ENCODE data around the gene LIME1. TPM values are rescaled to one million over a fixed set of nuclear protein-coding genes. Genes with fewer than 3 reads are reported as not detected.

LIME1 gene
- polyA plus RNA-seq, 1 donor from 2014 or later, result 81.2 TPM

GRCh38 chr20:63694584-63695423, 41.7 kb upstream of the LIME1 start:
- Mint-ChIP-seq H3K27ac (no peak overlapping the region), H3K36me3 (no peaks in the 10 kb centered on the region), H3K4me3 (no peak overlapping the region), H3K27me3 (no peaks in the 10 kb centered on the region), H3K9me3 (no peaks in the 10 kb centered on the region), H3K4me1 (peaks cover 0 to 4% (median 0%) of the 10 kb centered on the region in 3 donors)

GRCh38 chr20:63695424-63696305, 40.8 kb upstream of the LIME1 start:
- Mint-ChIP-seq H3K4me1 (peaks cover 0 to 4% (median 0%) of the 10 kb centered on the region in 3 donors), H3K27me3 (no peaks in the 10 kb centered on the region), H3K4me3 (no peak overlapping the region), H3K9me3 (no peaks in the 10 kb centered on the region), H3K27ac (no peak overlapping the region), H3K36me3 (no peaks in the 10 kb centered on the region)

- H3K27ac Mint-ChIP-seq, result no peak overlapping the region
- H3K4me3 Mint-ChIP-seq, result no peak overlapping the region
- H3K27me3 Mint-ChIP-seq, result no peaks in the 10 kb centered on the region
- H3K4me1 Mint-ChIP-seq, result peaks cover 0 to 4% (median 0%) of the 10 kb centered on the region in 3 donors
- no peaks in the 10 kb centered on the region for H3K9me3 Mint-ChIP-seq
- no peaks in the 10 kb centered on the region for H3K36me3 Mint-ChIP-seq
Measured at GRCh38 chr20:63696306-63696627, 40.2 kb upstream of the LIME1 start.

GRCh38 chr20:63696628-63697356, 39.7 kb upstream of the LIME1 start, which contains the start of gene TNFRSF6B:
Gene TNFRSF6B (plus strand): TSS chr20:63696652. CDS start chr20:63696768, 116 bp downstream.
- Mint-ChIP-seq H3K27me3 (no peaks in the 10 kb centered on the region), H3K36me3 (no peaks in the 10 kb centered on the region), H3K4me1 (peaks cover 0 to 2% (median 0%) of the 10 kb centered on the region in 3 donors), H3K9me3 (no peaks in the 10 kb centered on the region), H3K27ac (no peak within 1 kb of the TSS), H3K4me3 (peak within 1 kb of the TSS in 1 of 4 donors; percentile 74)

GRCh38 chr20:63697357-63697867, 39.1 kb upstream of the LIME1 start:
- peak overlapping the region in 1 of 4 donors; percentile 74 for H3K4me3 Mint-ChIP-seq

GRCh38 chr20:63697868-63698545, 38.5 kb upstream of the LIME1 start:
- H3K4me1 Mint-ChIP-seq, result peaks cover 0 to 2% (median 0%) of the 10 kb centered on the region in 3 donors
- peak overlapping the region in 1 of 3 donors; percentile 63 for H3K27ac Mint-ChIP-seq
- no peaks in the 10 kb centered on the region for H3K9me3 Mint-ChIP-seq
- no peak overlapping the region for H3K4me3 Mint-ChIP-seq
- no peaks in the 10 kb centered on the region for H3K27me3 Mint-ChIP-seq
- no peaks in the 10 kb centered on the region for H3K36me3 Mint-ChIP-seq

More at GRCh38 chr20:63697357-63697867, 39.1 kb upstream of the LIME1 start:
- Mint-ChIP-seq H3K4me1 (peaks cover 0 to 2% (median 0%) of the 10 kb centered on the region in 3 donors), H3K27ac (no peak overlapping the region), H3K9me3 (no peaks in the 10 kb centered on the region), H3K36me3 (no peaks in the 10 kb centered on the region), H3K27me3 (no peaks in the 10 kb centered on the region)

- Mint-ChIP-seq H3K9me3 (no peaks in the 10 kb centered on the region), H3K27ac (peak overlapping the region in 1 of 3 donors; percentile 53), H3K4me3 (no peak overlapping the region), H3K36me3 (no peaks in the 10 kb centered on the region), H3K27me3 (no peaks in the 10 kb centered on the region), H3K4me1 (peaks cover 0 to 2% (median 0%) of the 10 kb centered on the region in 3 donors)
Measured at GRCh38 chr20:63698739-63699465, 37.6 kb upstream of the LIME1 start.

GRCh38 chr20:63699466-63700198, 36.8 kb upstream of the LIME1 start:
- H3K27ac Mint-ChIP-seq, result peak overlapping the region in 1 of 3 donors; percentile 53
- H3K4me1 Mint-ChIP-seq, result peaks cover 0 to 2% (median 0%) of the 10 kb centered on the region in 3 donors
- H3K4me3 Mint-ChIP-seq, result no peak overlapping the region

GRCh38 chr20:63700199-63701050, 36.0 kb upstream of the LIME1 start:
- peak overlapping the region in 1 of 3 donors; percentile 56 for H3K27ac Mint-ChIP-seq
- H3K4me3 Mint-ChIP-seq, result no peak overlapping the region
- H3K27me3 Mint-ChIP-seq, result no peaks in the 10 kb centered on the region
- H3K9me3 Mint-ChIP-seq, result no peaks in the 10 kb centered on the region
- peaks cover 0 to 2% (median 0%) of the 10 kb centered on the region in 3 donors for H3K4me1 Mint-ChIP-seq
- H3K36me3 Mint-ChIP-seq, result no peaks in the 10 kb centered on the region

More at GRCh38 chr20:63699466-63700198, 36.8 kb upstream of the LIME1 start:
- H3K9me3 Mint-ChIP-seq, result no peaks in the 10 kb centered on the region
- H3K27me3 Mint-ChIP-seq, result no peaks in the 10 kb centered on the region
- no peaks in the 10 kb centered on the region for H3K36me3 Mint-ChIP-seq

- Mint-ChIP-seq H3K27ac (no peak overlapping the region), H3K27me3 (no peaks in the 10 kb centered on the region), H3K4me1 (peaks cover 0 to 5% (median 0%) of the 10 kb centered on the region in 3 donors), H3K36me3 (no peaks in the 10 kb centered on the region), H3K9me3 (no peaks in the 10 kb centered on the region), H3K4me3 (no peak overlapping the region)
Measured at GRCh38 chr20:63701051-63701328, 35.5 kb upstream of the LIME1 start.

- H3K36me3 Mint-ChIP-seq, result no peaks in the 10 kb centered on the region
- peak overlapping the region in 1 of 4 donors; percentile 5 for H3K4me3 Mint-ChIP-seq
- H3K4me1 Mint-ChIP-seq, result peaks cover under 1 to 8% (median 2%) of the 10 kb centered on the region in 3 donors
- H3K27me3 Mint-ChIP-seq, result no peaks in the 10 kb centered on the region
- no peaks in the 10 kb centered on the region for H3K9me3 Mint-ChIP-seq
- no peak overlapping the region for H3K27ac Mint-ChIP-seq
Measured at GRCh38 chr20:63701329-63702035, 35.0 kb upstream of the LIME1 start.
